HG02571 (cell line): ENCODE data around the gene BAG5.

Experiments used
- ATAC-seq: cut with Tn5 transposase; IDR thresholded peaks from one replicate; pipeline ENCODE4 v1.9.1; 2021; ENCODE audit warnings: mild to moderate bottlenecking, moderate library complexity; ENCODE audit not compliant: unreplicated experiment

BAG5 gene

GRCh38 chr14:103535891-103536565, 26.4 kb downstream of the BAG5 start:
- ATAC-seq: no peak

DNA sequence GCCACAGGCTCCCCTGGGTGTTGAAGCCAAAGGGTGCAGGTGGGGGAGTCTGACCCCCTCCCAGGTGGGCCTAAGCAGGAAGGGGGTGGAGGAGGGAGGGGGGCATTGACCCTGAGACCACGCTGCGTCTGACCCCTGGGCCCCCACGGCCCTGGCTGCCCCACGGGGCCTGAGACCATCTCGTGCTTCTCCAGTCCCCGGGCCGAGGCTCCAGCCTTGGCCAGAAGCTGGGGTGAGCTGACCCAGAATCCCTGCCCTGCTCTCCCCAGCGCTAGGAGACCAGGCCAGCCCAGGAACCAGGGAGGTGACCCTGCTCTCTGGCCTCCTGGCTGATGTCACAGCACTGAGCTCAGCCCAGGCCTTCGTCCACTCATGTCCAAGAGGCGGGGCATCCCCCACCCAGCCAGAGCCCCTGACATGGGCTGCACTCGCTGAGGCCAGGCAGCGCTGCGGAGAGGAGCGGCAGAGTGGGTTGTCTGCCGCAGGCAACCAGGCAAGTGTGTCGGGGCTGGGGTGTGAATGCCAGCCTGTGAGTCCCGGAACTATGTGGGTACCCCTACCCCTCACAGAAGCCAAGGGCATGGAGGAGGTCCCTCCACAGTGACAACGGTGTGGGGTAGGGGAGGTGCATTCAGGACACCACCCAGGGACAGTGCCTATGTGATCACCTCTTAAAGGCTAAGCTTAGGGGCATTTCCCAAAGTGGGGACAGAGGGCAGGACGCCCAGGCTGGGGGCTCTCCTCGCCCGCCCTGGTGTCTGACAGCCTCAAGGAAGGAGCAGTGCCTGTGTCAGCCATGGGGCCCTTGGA, 27.2 kb downstream of the BAG5 start:
- ATAC-seq: no peak

- ATAC-seq: no peak
These were observed 27.8 kb downstream of the BAG5 start for GRCh38 chr14:103534576-103535061.

DNA sequence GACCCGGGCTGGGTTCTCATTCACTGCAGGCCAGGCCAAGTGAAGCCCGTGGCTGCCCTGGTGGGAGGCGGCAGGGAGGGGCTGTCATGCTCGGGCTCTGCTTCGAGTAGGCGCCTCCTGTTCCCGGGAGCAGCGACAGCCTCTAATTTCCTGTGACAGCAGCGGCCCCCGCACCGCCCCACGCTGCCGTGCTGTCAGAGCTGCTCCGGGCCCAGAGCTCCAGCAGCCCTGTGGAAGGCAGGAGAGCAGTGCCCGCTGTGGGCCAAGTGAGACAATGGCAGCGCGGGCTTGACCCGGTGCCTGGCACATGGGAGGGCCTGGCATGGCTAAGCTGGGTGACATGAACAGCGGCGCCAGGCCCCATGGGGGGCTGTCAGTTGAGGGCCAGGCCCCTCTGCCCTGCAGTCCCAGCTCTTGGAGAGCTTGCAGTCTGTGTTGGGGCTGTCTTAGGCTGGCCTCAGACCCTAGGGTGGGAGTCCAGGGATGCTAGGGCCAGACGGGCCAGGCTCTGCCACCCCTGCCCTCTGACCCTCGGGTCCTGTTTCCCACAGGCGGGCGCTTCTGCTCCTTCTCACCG, 28.4 kb downstream of the BAG5 start:
- ATAC-seq: no peak

DNA sequence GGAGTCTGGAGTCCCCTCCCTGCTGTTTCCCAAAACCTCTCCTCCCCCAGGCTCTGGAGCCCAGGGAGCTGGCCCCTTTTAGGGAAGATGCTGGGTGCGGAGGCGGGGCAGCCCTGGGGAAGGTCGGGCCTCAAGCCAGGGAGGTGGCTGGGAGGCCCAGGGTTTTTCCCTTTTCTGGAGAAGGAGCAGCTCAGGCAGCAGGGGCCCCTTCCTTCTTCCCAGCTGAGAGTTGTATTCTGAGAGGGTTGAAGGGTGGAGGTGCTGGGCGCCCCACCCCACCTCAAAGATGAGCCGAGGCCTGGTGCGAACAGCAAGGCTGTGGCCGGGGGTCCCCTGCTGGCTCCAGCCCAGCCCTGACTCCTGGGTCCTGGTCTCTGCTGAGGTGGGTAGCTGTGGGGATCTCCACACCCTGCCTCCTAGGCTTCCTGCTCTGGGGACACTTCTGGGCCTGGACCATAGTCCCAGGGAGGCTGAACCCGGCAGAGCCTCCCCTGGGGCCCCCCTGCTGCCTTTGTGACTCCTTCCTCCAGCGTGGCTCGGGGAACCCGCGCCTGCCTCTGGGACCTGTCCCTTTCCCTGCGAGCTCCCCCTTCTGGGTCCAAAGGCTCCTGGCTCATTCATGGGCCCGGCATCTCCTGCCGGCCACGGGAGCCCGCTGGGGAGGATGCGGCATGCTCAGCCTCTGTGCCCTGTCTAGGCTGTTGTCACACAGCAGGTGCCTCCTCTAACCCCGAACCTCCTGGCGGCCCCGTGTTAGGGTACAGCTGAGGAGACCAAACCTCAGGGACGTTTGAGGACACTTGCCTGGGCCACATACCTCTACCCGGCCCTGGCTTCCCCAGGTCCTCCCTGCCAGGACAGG, 29.1 kb downstream of the BAG5 start:
- ATAC-seq: no peak

DNA sequence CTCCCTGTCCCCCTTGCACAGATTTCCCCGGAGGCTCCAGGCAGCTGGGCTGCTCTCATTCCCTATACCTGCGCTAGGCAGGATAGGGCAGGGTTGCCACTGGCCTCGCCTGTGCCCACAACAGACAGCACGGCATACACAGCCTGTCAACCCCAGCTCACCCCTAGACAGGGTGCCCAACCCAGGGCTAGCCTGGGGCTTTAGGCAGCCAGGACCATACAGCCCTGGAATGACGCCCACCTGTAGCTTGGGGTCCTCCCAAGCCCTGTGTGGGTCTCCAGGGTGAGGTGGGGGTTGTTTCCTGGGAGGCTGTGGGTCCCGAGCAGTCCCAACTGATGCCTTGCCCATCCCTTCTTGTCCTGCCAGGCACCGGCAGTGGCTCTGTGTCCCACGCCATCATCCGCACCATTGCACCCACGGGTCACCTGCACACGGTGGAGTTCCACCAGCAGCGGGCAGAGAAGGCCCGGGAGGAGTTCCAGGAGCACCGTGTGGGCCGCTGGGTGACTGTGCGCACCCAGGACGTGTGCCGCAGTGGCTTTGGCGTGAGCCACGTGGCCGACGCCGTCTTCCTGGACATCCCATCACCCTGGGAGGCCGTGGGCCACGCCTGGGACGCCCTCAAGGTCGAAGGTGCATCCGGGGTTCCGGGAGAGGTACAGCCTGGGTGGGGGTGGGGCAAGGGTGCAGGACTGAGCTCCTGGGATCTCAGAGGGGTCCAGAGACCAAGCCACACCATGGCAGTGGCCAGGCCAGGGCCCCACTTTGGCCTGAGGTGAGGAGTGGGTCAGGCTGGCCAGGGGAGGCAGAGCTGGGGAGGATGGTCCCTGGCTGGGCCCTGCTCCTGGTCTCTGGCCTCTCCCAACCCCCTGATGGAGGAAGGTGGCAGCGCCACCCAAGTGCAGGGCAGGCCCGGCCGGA, 30.0 kb downstream of the BAG5 start:
- no peak for ATAC-seq

DNA sequence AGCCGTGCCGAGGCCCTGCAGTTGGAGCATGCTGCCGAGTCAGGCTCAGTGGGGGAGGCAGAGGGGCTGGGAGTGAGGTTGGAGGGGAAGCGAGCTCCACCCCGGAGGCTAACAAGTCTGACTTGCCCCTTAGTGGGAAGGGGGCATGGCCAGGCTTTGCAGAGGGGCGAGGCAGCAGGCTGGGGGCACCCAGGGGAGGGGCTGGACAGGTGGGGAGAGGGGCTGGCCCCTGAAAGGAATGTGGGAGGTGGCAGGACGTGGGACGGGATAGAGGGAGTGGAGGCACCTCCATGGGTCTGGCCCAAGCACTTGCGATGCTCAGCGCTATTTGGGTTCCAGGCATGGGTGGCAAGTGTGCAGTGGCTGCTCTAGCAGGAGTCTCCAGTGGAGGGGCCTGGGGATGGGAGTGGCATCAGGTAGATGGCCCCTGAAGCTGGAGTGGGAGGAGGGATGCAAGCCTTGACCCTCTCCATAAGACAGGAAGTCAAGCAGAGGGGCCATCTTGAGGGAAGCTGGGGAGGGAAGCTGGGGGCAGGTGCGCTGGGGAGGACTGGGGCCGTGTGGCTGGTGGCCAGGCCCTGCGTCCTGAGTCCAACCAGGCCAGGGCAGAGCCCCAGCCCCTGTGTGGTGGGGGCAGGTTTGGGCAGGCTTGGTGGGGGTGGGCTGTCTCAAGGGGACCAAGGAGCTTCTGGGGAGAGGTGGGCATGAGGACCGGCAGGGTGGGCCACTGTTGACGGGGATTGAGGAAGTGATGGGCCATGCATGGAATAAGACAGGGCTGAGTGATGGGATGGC, 30.8 kb downstream of the BAG5 start:
- ATAC-seq: no peak

DNA sequence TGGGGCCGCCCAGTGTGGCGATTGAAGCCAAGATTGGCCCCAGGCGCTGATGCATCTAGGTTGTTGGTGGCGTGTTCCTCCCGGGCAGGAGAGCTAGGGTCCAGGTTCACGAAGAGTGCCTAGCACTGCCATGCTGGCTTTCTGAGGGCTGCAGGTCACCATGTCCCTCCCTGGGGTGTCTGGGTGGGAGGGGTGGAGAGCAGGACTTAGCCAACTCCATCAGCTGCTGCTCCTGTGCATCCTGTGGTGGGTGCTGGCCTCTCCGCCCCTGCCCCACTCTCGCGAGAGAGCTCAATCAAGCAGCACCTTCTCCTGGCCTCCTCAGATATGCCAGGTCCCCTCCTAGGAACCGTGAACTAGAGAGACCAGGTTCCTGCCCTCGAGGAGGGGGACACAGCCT, 31.6 kb downstream of the BAG5 start:
- ATAC-seq: no peak

- ATAC-seq: no peak
These were observed 32.1 kb downstream of the BAG5 start for GRCh38 chr14:103530390-103530789.

GRCh38 chr14:103529383-103530365, 32.8 kb downstream of the BAG5 start:
- ATAC-seq: no peak

DNA sequence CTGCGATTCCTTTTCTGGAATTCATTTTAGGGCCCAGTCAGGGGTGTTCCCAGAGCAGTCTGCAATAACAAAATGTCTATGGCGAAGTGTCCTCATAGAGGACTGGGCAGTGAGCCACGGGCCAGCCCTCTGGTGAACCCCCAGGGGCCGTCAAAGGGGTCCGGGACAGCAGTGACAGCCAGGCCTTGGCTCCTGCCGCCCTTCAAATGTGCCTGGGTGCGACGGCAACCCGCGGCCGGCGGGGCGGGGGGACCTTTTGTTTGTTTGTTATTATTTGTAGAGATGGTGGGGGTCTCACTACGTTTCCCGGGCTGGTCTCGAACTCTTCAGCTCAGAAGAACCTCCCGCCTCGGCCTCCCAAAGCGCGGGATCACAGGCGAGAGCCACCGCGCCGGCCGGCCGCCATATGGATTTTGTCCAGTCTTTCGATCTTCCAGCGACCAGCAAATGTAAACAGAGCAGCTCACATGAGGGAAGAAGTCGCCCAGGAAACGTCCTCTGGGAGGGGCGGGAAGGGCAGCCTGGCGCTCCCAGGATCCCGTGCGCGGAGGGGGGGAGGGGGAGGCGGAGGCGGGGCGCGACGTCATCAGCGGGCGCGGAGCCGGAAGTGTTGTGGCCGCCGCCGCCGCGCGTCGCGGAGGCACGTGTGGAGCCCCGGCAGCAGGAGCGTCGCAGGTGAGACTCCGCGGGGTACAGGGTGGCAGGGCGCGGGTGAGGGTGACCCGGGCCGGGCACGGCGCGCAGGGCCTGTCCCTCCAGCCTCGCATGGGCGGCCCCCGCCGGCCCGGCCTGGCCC, 33.7 kb downstream of the BAG5 start, which contains the start of gene TRMT61A:
Gene TRMT61A, plus strand, starts transcription at position 610 of the 796 bp plus-strand sequence. CDS start 783 bp downstream, outside the sequence.
- ATAC-seq: no peak

DNA sequence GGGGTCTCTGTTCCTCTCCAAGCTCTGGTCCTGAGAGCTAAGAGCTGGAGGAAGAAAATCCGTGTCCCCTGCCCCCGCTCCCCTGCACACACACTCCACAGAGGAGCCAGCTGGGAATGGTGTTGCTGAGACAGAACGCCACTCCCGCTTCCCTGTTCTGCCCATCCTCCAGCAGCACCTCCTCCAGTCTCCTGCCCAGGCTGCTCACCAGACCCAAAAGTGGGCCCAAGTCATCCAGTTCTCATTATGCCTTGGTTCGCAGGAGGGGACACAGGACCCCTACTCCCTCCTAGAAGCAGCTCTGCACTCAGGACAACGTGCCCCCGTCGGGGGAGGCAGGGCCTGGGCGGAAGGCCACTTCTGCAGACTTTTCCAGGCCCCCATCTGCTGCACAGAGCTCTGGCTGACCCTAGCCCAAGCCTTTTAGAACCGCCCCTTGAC, 34.3 kb downstream of the BAG5 start:
- ATAC-seq: no peak

GRCh38 chr14:103527408-103528145, 34.9 kb downstream of the BAG5 start:
- ATAC-seq: peak; percentile 54

DNA sequence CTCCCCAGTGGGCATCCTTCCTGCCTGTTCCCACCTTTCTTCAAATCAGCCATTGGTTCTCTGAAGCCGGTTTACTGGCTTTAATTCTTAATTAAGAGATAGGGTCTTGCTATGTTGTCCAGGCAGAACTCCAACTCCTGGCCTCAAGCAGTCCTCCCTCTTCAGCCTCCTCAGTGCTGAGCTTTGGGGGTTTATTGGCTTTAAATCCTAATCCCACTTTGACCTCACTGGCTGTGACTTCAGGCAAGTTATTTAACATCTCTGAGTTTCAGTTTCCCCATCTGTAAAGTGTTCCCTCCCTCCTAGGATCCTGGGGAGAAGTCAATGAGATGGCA, 35.6 kb downstream of the BAG5 start:
- ATAC-seq: no peak

GRCh38 chr14:103526247-103526913, 36.1 kb downstream of the BAG5 start:
- no peak for ATAC-seq
